GM21423 (cell line): Measurements from ENCODE around the gene ANKH.
"Not testable (repeated sequence)": the region's sequence is repeated elsewhere in the genome, so short reads cannot be mapped to it uniquely, and the experiment has no call there.

Experiments
- ATAC-seq: cut with Tn5 transposase; IDR thresholded peaks from one replicate; pipeline ENCODE4 v1.9.1; 2021; ENCODE audit warnings: mild to moderate bottlenecking, moderate library complexity; ENCODE audit not compliant: unreplicated experiment

ANKH gene

GRCh38 chr5:14884062-14884612 lies 12.6 kb upstream of the ANKH start:
- ATAC-seq, result no peak

DNA sequence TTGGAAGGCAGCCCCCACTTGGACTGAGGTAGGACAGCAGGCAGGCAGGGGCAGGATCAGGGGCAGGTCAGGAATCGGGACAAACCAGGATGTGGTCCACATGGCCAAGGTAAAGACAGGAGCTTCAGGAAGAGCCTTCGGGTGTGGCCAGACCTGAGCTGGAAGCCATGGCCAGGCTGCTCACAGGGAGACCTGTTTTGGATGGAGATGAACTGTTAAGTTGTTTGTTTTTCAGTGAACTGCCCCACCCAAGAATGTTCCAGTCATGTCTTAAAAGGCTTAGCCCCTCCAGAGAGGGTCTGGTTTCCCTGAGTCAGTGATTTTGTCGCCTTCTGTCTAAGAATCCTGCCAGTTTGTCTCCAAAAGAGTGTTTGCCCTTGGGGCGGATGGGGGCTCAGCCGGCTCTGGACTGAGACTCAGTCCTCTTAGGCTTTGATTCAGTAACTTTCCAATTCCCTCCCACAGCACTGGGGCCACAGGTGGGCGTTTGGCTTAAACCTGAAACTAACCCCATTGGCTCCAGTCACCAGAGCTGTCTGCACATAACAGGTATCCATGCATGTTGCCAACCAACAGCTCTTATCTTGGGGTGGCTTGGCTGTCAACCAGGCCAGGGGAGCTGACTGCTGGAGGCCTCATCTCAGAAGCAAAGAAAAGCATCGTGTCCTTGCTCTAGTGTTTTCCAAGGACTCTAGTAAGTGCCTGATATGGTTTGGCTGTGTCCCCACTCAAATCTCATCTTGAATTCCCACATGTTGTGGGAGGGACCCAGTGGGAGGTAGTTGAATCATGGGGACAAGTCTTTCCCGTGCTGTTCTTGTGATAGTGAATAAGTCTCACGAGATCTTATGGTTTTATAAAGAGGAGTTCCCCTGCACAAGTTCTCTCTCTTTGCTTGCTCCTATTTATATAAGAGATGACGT lies 11.3 kb upstream of the ANKH start:
- ATAC-seq, result no peak

- ATAC-seq, result no peak
These were observed 10.2 kb upstream of the ANKH start for GRCh38 chr5:14881826-14882225.

DNA sequence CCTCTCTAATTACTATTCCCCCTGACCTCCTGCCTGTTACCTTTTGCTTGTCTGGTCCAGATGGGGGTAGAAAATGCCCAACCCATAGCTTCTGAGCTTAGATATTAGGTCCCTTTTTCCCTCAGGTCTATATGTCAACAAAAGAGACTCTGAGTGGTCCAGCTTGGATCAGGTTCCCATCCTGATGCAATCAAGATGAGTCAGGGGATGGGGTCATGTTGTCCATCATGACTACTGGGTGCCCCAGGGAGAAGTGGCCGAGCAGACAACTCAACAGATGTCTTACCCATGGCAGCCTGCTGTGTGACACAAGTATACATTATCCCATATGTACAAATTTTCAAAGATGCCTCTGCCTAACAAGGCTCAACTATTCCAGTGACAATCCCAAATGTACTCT lies 9.1 kb upstream of the ANKH start:
- no peak for ATAC-seq

DNA sequence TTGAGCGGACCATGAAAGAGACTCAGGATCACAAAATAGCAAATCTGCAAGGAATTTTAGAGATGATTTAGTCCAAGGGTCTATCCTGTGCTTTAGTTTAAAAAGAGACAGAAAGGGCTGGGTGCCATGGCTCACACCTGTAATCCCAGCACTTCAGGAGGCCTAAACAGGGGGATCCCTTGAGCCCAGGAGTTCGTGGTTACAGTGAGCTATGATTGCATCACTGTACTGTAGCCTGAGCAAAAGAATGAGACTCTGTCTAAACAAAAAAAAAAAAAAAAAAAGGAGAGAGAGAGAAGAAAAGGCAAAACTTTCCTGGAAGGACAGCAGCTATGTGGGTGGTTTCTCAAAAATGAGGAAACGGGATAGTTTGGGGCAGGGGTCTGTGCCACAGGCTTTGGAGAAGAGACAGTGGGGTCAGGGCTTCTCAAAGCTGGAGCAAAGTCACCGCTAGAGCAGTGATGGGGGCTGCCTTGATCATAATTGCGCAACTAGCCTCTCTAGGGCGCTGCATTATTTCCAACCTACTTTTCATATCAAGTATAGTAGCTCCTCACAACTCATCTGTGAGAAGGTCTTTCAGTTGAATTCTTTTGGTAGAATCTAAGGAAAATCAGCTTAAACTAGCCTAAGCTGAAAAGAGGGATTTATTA lies 8.5 kb upstream of the ANKH start:
- ATAC-seq, result no peak

DNA sequence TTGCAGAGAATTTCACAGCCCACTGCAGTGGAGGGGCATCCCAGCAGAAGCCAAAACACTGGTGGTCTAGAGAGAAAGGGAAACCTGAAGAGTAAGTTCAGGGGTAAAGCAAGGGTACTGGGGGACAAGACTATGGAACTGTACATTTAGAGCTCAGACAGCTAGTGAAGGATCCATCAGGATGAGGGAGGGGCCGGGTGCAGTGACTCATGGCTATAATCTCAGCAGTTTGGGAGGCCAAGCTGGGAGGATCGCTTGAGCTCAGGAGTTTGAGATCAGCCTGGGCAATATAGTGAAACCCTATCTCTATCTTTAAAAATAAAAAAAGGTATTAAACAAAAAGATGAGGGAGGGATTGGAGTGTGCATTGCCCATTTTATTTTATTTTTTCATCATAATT lies 7.8 kb upstream of the ANKH start:
- no peak for ATAC-seq

- not testable (repeated sequence) for ATAC-seq
These were observed 6.6 kb upstream of the ANKH start for GRCh38 chr5:14878192-14878591.

DNA sequence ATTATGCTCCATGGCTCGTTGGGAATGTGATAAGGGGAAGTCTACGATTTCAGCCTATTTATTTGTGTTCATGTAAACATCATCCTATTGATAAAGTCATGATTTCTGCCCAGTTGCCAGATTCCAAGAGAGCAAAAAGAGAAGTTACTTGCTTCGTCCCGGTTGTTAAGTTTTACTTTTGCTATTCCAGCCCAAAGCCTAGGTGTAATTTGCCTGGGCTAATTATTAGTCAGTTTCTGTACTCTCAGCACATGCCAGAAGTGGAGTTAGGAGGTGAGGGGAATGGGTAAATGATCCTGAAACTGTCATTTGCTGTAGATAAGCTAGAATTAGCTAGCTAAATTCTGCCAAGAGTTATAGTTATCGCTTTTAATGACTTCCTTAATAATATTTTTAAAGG lies 4.5 kb upstream of the ANKH start:
- no peak for ATAC-seq

DNA sequence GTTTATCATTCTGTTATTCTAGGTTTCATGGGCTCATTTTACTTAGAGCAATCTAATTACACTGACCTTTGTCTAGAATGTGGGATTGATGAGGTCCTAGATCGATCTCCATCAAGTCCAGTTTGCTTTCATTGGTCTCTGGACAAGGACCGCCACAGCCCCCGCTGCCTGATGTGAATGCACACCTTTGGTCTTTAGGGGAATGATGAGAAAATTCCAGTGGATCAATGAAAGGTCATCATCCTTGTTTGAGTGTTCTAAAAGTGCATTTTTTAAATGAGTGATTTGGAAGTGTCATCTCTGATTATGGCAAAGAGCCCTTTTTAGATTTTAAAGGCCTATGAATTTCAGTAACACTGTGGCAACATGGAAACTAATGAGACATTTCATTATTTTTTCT lies 2.2 kb upstream of the ANKH start:
- no peak for ATAC-seq

- ATAC-seq, result no peak
These were observed 1.5 kb upstream of the ANKH start for GRCh38 chr5:14873093-14873492.

DNA sequence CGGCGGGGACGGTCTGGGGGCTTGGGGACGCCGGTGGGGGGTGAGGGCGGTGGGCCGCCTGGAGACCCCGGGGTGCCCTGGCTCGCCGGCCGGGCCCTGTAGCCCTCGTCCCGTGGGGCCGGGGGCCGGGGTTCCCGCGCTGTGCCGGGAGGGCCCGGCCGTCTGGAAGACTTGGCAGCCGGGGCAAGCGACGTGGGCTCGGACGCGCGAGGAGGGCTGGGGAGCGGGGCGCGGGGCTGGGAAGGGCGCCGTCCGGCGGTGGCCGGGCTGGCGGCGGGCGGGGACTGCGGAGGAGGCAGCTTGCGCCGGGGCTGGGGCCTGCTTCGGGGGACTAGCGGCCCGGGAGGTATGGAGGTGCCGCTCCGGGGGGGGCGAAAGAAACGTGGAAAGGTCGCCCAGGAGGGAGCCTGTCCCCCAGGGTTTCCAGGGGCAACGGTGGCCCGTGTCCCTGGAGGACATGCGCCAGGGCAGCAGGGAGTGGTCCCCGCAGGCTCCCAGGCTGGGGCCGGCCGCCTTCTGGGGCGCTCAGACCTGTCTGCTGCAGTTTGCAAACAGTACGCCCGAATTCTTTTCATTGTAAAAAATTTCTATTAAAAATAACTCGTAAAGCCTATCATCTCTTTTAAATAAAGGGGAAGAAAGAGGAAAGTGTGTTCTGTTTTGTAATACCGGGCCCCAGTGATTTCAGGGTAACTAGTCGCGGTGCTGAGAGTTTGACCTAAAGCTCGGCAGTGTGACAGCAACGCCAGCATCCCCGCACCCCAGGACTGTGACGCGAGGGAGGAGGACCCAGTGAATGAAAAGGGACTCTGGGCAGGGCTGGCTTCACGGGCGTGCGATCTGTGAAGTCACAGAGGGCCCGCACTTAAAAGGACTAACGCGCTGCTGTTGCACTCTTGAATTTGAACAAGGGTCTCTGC lies 752 bp upstream of the ANKH start:
- peak; percentile 45 for ATAC-seq

GRCh38 chr5:14870337-14871213 lies 1.0 kb downstream of the ANKH start:
- peak; percentile 19 for ATAC-seq

GRCh38 chr5:14869668-14870164 lies 1.9 kb downstream of the ANKH start:
- ATAC-seq, result no peak

GRCh38 chr5:14869233-14869632 lies 2.3 kb downstream of the ANKH start:
- ATAC-seq, result no peak

GRCh38 chr5:14868771-14869170 lies 2.8 kb downstream of the ANKH start:
- no peak for ATAC-seq

GRCh38 chr5:14864181-14864812 lies 7.3 kb downstream of the ANKH start:
- ATAC-seq, result no peak

GRCh38 chr5:14863105-14863504 lies 8.5 kb downstream of the ANKH start:
- no peak for ATAC-seq

- ATAC-seq, result no peak
These were observed 10.3 kb downstream of the ANKH start for GRCh38 chr5:14861123-14861765.

DNA sequence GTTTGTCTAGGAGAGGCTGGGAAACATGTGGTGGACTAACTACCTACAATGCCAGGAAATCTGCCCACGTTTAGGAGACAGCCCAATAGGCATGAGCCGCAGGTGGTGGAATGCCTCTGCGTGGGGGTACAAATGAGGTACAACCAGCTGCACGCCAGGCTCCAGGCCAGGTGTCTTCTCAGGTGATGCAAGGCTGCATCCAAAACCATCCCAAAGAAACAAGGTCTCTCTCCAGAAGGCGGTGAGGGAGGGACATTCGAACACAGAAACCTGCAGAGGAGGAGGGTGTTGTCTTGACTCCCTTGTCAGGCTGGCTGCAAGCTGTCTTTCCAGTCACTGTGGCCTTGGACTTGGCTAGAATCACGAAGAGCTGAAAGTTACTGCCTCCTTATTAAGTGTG lies 11.6 kb downstream of the ANKH start:
- no peak for ATAC-seq
